ENCODE measurements around the gene MKS1. TPM values are rescaled to one million over a fixed set of nuclear protein-coding genes. Genes with fewer than 3 reads are reported as not detected.

MKS1 gene
- total and polyA plus RNA-seq, 10 of the 15 experiments (the other 5 are each of a cell fraction or from before 2014, with no cell fraction given) = 5.7 to 21.4 (median 13.9) TPM

- TF ChIP-seq WRNIP1 (IDR thresholded peaks at IDR 0.05; ENCODE audit: borderline replicate concordance, low read depth, low read length) = no peak
- TF ChIP-seq HSF1 (IDR thresholded peaks at IDR 0.05; ENCODE audit: low read depth, low read length) = no peak
- TF ChIP-seq TCF7 (IDR thresholded peaks at IDR 0.05; ENCODE audit: borderline replicate concordance) = no peak
- TF ChIP-seq GABPA (IDR thresholded peaks at IDR 0.05; ENCODE audit: low read depth) = no peak
- no peak for TF ChIP-seq SRF (IDR thresholded peaks at IDR 0.05; ENCODE audit: low read depth in 2 of 2, low read length in 2 of 2)
- TF ChIP-seq TCF3 (IDR thresholded peaks at IDR 0.05; ENCODE audit: borderline replicate concordance, insufficient read depth, low read depth, low read length) = no peak
- no peak for TF ChIP-seq PRDM15 (CRISPR knock-in tag; IDR thresholded peaks at IDR 0.05)
Observed at GRCh38 chr17:58181796-58182195, 37.3 kb downstream of the MKS1 start (continued).

- no peak for ATAC-seq
- Histone ChIP-seq H3K4me3 (no peak overlapping the region), H3K27ac (ENCODE audit: control insufficient read depth, insufficient read depth) (no peak overlapping the region), H4K20me1 (ENCODE audit: control insufficient read depth, insufficient read depth) (no peaks in the 10 kb centered on the region), H3K79me2 (ENCODE audit: control insufficient read depth, insufficient read depth, low read length) (no peaks in the 10 kb centered on the region), H3K9ac (ENCODE audit: control insufficient read depth, insufficient read depth, low read length) (no peak overlapping the region), H3K27me3 (replicated peaks in 1 of 2; ENCODE audit: control insufficient read depth in 2 of 2, insufficient read depth in 2 of 2, low read length in 1 of 2) (no peaks in the 10 kb centered on the region; a peak in 1 of 4 replicates), H3K9me3 (replicated peaks; ENCODE audit: control insufficient read depth, insufficient read depth, low read length) (no peaks in the 10 kb centered on the region), H3K4me1 (ENCODE audit: control insufficient read depth, insufficient read depth, low read length) (no peaks in the 10 kb centered on the region), H2AFZ (ENCODE audit: control insufficient read depth, low read depth, low read length) (no peak overlapping the region), H3K36me3 (ENCODE audit: control insufficient read depth in 2 of 2, insufficient read depth in 2 of 2, low read length in 1 of 2) (no peaks in the 10 kb centered on the region), H3K4me2 (ENCODE audit: control insufficient read depth, insufficient read depth) (no peak overlapping the region)
- WGBS (ENCODE audit: insufficient coverage, insufficient replicate concordance, low lambda C conversion rate, missing lambda C conversion rate) = 34% methylated on average over 7 of the region's 7 CpGs
- in situ Hi-C loops (cut with MboI) (no loop called here), intact Hi-C loops (cut with micrococcal nuclease; ENCODE audit: unreplicated experiment) (no loop called here)
- TF ChIP-seq EZH2 (IDR thresholded peaks at IDR 0.05; ENCODE audit: borderline replicate concordance, control insufficient read depth, low read depth, low read length) (no peak), REST (IDR thresholded peaks at IDR 0.05; ENCODE audit: low read depth, low read length) (peak; percentile 84)
- no peak for DNase-seq (ENCODE audit: low read depth, low spot score)
- RAD21 ChIA-PET (ENCODE audit: unreplicated experiment) = no interaction called here
- no TSS peak for BruUV-seq (replicated peaks)
- SMC1A ChIA-PET (ENCODE audit: uncharacterized antibody, unreplicated experiment) = no interaction called here
- no peak for FAIRE-seq
- CTCF ChIA-PET = interaction anchor here (0.6 to 1.1 kb wide), 3 partner anchors 15 to 344 kb away, joined by 3 to 4 read pairs (median 3); no protein-coding TSS in a partner anchor
- POLR2A ChIA-PET = interaction anchor here (0.6 kb wide), 1 partner anchor 55 kb away, joined by 3 read pairs; no protein-coding TSS in a partner anchor
Observed at GRCh38 chr17:58176200-58176599, 42.9 kb downstream of the MKS1 start.

All from GM12878 (cell line).